ENCODE measurements around the gene SCARF2. TPM values are rescaled to one million over a fixed set of nuclear protein-coding genes. Genes with fewer than 3 reads are reported as not detected.

SCARF2 gene
- total RNA-seq, 4 donors from 2014 or later: 2.8 to 11.3 (median 5.8) TPM

- peaks cover 22% of the 10 kb centered on the region for H3K36me3 ChIP-seq
- no peak for DNase-seq (ENCODE audit: low spot score in 2 of 2)
- no peak overlapping the region for H3K27ac ChIP-seq
- H3K27me3 ChIP-seq: no peaks in the 10 kb centered on the region
- 83% methylated on average over 6 of the region's 6 CpGs for WGBS
- no peak overlapping the region for H3K4me3 ChIP-seq
- no peaks in the 10 kb centered on the region for H3K4me1 ChIP-seq
- no peaks in the 10 kb centered on the region for H3K9me3 ChIP-seq
- no peak for TF ChIP-seq EP300 (IDR thresholded peaks at IDR 0.05)
- no peak for TF ChIP-seq CTCF (IDR thresholded peaks at IDR 0.05)
- TF ChIP-seq POLR2AphosphoS5 (IDR thresholded peaks at IDR 0.05): no peak
- no peak for TF ChIP-seq POLR2A (IDR thresholded peaks at IDR 0.05)
Observed at GRCh38 chr22:20469110-20469868, 31.7 kb upstream of the SCARF2 start.

GRCh38 chr22:20466659-20467379 is 29.2 kb upstream of the SCARF2 start:
- 89% methylated on average over 3 of the region's 3 CpGs for WGBS
- H3K27me3 ChIP-seq: no peaks in the 10 kb centered on the region
- H3K27ac ChIP-seq: no peak overlapping the region
- H3K36me3 ChIP-seq: peaks cover 24% of the 10 kb centered on the region
- no peak overlapping the region for H3K4me3 ChIP-seq
- peaks cover 6% of the 10 kb centered on the region for H3K4me1 ChIP-seq
- H3K9me3 ChIP-seq: no peaks in the 10 kb centered on the region
- no peak for DNase-seq (ENCODE audit: low spot score in 2 of 2)
- TF ChIP-seq EP300 (IDR thresholded peaks at IDR 0.05) (no peak), POLR2AphosphoS5 (IDR thresholded peaks at IDR 0.05) (no peak), CTCF (IDR thresholded peaks at IDR 0.05) (no peak), POLR2A (IDR thresholded peaks at IDR 0.05) (no peak)

- Histone ChIP-seq H3K27ac (no peak overlapping the region), H3K27me3 (no peaks in the 10 kb centered on the region), H3K9me3 (no peaks in the 10 kb centered on the region), H3K4me1 (peaks cover 6% of the 10 kb centered on the region), H3K36me3 (peaks cover 19% of the 10 kb centered on the region), H3K4me3 (no peak overlapping the region)
- 81% methylated on average over 5 of the region's 5 CpGs for WGBS
- DNase-seq (ENCODE audit: low spot score in 2 of 2): no peak
- TF ChIP-seq POLR2A (IDR thresholded peaks at IDR 0.05) (no peak), EP300 (IDR thresholded peaks at IDR 0.05) (no peak), CTCF (IDR thresholded peaks at IDR 0.05) (no peak), POLR2AphosphoS5 (IDR thresholded peaks at IDR 0.05) (no peak)
Observed at GRCh38 chr22:20465759-20466077, 28.1 kb upstream of the SCARF2 start.

- peaks cover 19% of the 10 kb centered on the region for H3K36me3 ChIP-seq
- H3K27ac ChIP-seq: no peak overlapping the region
- H3K9me3 ChIP-seq: no peaks in the 10 kb centered on the region
- peaks cover 6% of the 10 kb centered on the region for H3K4me1 ChIP-seq
- TF ChIP-seq POLR2A (IDR thresholded peaks at IDR 0.05): no peak
- no peak for TF ChIP-seq EP300 (IDR thresholded peaks at IDR 0.05)
- no peak for TF ChIP-seq POLR2AphosphoS5 (IDR thresholded peaks at IDR 0.05)
- no peak for TF ChIP-seq CTCF (IDR thresholded peaks at IDR 0.05)
- 95% methylated on average over 24 of the region's 32 CpGs for WGBS
- H3K4me3 ChIP-seq: no peak overlapping the region
- H3K27me3 ChIP-seq: no peaks in the 10 kb centered on the region
- DNase-seq (ENCODE audit: low spot score in 2 of 2): no peak
Observed at GRCh38 chr22:20464912-20465758, 27.5 kb upstream of the SCARF2 start.

Data from suprapubic skin (tissue), 4 donors.